Measurements from ENCODE around the gene SCYL2.

DNA sequence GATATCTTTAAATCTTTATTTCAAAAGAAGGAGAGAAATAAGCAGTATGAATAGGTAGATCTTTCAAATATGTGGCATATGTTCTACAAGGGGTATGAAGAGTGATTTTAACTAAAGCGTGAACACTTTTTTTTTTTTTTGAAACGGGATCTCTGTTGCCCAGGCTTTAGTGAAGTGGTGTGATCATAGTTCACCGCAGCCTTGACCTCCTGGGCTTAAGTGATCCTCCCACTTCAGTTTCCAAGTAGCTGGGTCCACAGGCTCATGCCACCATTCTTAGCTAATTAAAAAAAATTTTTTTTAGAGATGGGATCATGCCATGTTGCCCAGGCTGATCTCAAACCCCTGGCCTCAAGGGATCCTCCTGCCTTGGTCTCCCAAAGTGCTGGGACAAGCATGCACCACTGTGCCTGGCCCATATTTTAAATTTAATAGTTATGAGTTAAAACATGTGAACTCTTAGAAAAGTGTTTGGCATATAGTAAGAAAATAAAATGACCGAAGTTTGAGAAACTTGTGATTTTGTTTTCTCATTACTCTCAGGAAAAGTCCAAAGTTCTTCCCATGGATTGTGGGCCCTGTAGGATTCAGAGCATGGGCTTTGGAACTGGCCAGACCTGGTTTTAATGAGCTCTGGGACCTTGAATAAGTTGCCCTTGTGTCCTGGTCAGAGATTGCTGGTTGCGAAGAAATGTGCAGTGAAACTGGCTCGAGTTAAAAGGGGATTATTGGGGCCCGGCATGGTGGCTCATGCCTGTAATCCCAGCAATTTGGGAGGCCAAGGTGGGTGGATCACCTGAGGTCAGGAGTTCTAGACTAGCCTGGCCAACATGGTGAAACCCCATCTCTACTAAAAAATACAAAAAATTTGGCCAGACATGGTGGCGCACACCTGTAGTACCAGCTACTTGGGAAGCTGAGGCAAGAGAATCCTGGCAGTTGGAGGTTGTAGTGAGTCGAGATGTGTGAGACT lies 116.9 kb downstream of the SCYL2 start:
- TF ChIP-seq, protein P1, sequence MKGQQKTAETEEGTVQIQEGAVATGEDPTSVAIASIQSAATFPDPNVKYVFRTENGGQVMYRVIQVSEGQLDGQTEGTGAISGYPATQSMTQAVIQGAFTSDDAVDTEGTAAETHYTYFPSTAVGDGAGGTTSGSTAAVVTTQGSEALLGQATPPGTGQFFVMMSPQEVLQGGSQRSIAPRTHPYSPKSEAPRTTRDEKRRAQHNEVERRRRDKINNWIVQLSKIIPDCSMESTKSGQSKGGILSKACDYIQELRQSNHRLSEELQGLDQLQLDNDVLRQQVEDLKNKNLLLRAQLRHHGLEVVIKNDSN (IDR thresholded peaks at IDR 0.05): no peak
- TF ChIP-seq RAD21 (IDR thresholded peaks at IDR 0.05; ENCODE audit: low read depth): no peak
- TF ChIP-seq, protein P2, sequence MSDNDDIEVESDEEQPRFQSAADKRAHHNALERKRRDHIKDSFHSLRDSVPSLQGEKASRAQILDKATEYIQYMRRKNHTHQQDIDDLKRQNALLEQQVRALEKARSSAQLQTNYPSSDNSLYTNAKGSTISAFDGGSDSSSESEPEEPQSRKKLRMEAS (IDR thresholded peaks at IDR 0.05): no peak
- no peak for TF ChIP-seq EGR1 (IDR thresholded peaks at IDR 0.05)
- no peak for TF ChIP-seq EP300 (IDR thresholded peaks at IDR 0.05; ENCODE audit: borderline replicate concordance)
- no peak for TF ChIP-seq ZBTB7A (IDR thresholded peaks at IDR 0.05; ENCODE audit: low read depth)
- TF ChIP-seq FOXM1 (IDR thresholded peaks at IDR 0.05; ENCODE audit: borderline replicate concordance, low read depth): no peak
- no peak for TF ChIP-seq CREB1 (IDR thresholded peaks at IDR 0.05; ENCODE audit: low read depth)
